ENCODE data around the gene SEPTIN6. TPM values are rescaled to one million over a fixed set of nuclear protein-coding genes. Genes with fewer than 3 reads are reported as not detected.

The SEPTIN6 gene
- total RNA-seq: 5.6 TPM
- long read RNA-seq, full-length matches to known transcripts: 18 of 21 reads
- long read RNA-seq, partial matches to known transcripts: 1 of 21 reads
- long read RNA-seq, other reads (novel, unspliced or antisense): 2 of 21 reads

DNA sequence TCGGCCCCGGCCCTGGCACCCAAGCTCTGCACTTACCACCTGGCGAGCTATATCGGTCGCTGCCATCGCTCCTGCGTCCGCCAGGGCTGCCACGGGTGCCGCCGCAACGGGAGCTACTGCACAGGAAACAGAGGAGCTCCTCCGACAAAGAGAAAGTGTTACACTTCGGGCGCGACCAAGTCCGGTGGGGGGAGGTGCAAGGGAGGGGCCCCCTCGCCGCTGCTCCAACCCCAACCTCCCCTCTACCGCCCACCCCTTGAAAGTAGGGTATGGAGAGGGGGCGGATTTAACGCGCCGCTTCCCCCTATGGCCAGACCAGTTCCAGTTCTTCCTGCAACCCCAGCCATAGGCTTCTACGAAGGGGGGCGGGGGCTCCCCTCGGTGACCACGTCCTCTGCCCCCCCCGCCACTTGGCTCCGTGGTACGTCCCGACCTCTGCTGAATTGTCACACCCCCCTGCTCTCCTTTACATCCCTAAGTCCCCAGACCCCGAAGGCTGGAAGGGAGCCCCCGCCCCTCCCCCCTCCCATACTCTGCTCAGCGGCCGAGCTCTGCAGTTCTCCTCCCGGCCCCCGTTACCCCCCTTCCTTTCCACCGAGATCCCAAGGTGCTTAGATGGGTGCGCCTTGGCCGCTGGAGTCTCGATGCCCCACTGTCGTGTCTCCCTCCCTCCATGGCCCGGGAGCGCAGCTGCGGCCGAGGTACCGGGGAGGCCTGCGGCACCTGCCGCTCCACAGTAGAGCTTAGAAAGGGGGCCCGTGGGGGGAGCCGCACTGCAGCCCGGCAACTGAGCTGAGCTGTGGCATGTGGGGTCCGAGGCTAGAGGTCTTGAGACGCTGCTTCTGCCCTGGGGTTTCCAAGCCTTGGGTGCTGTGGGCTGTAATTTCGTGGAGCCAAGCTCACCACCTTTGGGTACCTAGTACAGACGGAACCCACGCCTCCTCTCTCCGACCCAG, at the start of gene SEPTIN6:
TSS of gene SEPTIN6 (minus strand) at position 129 of the 956 bp plus-strand sequence. CDS start at position 66, 63 bp downstream.
- TF ChIP-seq, protein P1, sequence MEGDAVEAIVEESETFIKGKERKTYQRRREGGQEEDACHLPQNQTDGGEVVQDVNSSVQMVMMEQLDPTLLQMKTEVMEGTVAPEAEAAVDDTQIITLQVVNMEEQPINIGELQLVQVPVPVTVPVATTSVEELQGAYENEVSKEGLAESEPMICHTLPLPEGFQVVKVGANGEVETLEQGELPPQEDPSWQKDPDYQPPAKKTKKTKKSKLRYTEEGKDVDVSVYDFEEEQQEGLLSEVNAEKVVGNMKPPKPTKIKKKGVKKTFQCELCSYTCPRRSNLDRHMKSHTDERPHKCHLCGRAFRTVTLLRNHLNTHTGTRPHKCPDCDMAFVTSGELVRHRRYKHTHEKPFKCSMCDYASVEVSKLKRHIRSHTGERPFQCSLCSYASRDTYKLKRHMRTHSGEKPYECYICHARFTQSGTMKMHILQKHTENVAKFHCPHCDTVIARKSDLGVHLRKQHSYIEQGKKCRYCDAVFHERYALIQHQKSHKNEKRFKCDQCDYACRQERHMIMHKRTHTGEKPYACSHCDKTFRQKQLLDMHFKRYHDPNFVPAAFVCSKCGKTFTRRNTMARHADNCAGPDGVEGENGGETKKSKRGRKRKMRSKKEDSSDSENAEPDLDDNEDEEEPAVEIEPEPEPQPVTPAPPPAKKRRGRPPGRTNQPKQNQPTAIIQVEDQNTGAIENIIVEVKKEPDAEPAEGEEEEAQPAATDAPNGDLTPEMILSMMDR (IDR thresholded peaks at IDR 0.05; ENCODE audit: borderline replicate concordance): peak; percentile 22
- Histone ChIP-seq H3K4me3 (peak within 1 kb of the TSS; percentile 81), H3K36me3 (no peaks in the 10 kb centered on the region), H3K9me3 (replicated peaks) (no peaks in the 10 kb centered on the region), H3K27me3 (ENCODE audit: low read depth) (no peaks in the 10 kb centered on the region), H3K4me1 (no peaks in the 10 kb centered on the region), H3K27ac (replicated peaks) (peak within 1 kb of the TSS; percentile 76)
- intact Hi-C loops (cut with micrococcal nuclease): no loop called here
- peak; percentile 62 for DNase-seq

DNA sequence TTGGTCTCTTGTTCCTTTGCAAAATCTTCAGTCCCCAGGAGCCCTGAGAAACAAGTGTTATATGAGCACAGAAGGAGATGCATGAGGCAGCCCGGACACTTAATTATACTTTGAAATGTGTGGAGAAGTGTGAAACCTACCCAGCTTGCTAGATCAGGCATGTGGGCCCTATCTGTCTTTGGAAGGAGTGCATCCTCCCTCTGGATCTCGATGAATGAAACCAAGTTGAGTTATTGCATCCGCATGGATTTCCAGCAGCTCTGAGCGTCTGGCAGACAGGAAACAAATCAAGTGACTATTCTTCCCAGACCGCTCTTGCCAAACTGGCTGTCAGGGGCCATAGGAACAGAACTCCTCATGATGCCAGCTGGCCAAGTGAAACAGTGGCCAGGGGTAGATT, 45.8 kb upstream of the SEPTIN6 start:
- intact Hi-C loops (cut with micrococcal nuclease): no loop called here
- Histone ChIP-seq H3K27ac (replicated peaks) (no peak overlapping the region), H3K4me3 (no peak overlapping the region), H3K27me3 (ENCODE audit: low read depth) (no peaks in the 10 kb centered on the region), H3K36me3 (no peaks in the 10 kb centered on the region), H3K9me3 (replicated peaks) (no peaks in the 10 kb centered on the region), H3K4me1 (peaks cover 6% of the 10 kb centered on the region)
- DNase-seq: no peak
- TF ChIP-seq, protein P1 (IDR thresholded peaks at IDR 0.05; ENCODE audit: borderline replicate concordance): no peak

DNA sequence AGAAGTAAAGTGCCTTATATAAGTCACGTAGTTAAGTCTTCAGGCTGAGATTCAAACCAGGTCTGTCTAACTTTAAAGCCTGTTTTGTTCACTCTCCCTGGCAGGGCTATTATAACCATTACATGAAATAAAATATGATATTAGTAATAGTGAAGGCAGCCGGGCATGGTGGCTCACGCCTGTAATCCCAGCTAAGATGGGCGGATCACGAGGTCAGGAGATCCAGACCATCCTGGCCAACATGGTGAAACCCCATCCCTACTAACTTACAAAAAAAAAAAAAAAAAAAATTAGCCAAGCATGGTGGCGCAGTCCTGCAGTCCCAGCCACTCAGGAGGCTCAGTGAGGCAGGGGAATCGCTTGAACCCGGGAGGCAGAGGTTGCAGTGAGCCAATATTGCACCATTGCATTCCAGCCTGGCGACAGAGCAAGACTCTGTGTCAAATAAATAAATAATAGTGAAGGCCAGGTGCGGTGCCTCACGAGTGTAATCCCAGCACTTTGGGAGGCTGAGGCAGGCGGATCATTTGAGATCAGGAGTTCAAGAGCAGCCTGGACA, 43.3 kb upstream of the SEPTIN6 start:
- TF ChIP-seq, protein P1 (IDR thresholded peaks at IDR 0.05; ENCODE audit: borderline replicate concordance): no peak
- no peak overlapping the region for H3K27ac ChIP-seq (replicated peaks)
- intact Hi-C loops (cut with micrococcal nuclease): no loop called here
- H3K4me3 ChIP-seq: no peak overlapping the region
- H3K9me3 ChIP-seq (replicated peaks): no peaks in the 10 kb centered on the region
- DNase-seq: no peak
- no peaks in the 10 kb centered on the region for H3K27me3 ChIP-seq (ENCODE audit: low read depth)
- no peaks in the 10 kb centered on the region for H3K36me3 ChIP-seq
- peaks cover 6% of the 10 kb centered on the region for H3K4me1 ChIP-seq

DNA sequence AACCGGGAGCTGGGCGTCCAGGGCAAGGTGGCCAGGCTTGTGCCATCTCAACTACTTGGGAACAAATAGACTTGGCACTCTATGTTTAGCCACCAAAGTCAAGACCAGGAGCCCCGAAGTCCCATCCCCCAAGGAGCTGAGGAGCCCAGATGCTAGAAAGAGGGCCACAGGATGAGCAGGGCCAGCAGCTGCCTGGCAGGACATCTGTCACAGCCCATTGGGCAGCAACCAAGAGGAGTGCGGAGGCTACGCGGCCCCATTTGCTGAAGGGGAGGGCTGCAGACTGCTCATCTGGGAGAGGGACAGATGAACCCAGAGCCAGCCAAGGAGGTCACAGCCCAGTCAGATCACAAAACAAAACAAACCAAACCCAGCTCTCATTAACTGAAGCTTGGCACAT, 42.5 kb upstream of the SEPTIN6 start:
- H3K27me3 ChIP-seq (ENCODE audit: low read depth): no peaks in the 10 kb centered on the region
- intact Hi-C loops (cut with micrococcal nuclease): no loop called here
- no peak for DNase-seq
- no peaks in the 10 kb centered on the region for H3K36me3 ChIP-seq
- H3K4me3 ChIP-seq: no peak overlapping the region
- H3K27ac ChIP-seq (replicated peaks): peak overlapping the region; percentile 55
- TF ChIP-seq, protein P1 (IDR thresholded peaks at IDR 0.05; ENCODE audit: borderline replicate concordance): no peak
- no peaks in the 10 kb centered on the region for H3K9me3 ChIP-seq (replicated peaks)
- H3K4me1 ChIP-seq: peaks cover 6% of the 10 kb centered on the region

DNA sequence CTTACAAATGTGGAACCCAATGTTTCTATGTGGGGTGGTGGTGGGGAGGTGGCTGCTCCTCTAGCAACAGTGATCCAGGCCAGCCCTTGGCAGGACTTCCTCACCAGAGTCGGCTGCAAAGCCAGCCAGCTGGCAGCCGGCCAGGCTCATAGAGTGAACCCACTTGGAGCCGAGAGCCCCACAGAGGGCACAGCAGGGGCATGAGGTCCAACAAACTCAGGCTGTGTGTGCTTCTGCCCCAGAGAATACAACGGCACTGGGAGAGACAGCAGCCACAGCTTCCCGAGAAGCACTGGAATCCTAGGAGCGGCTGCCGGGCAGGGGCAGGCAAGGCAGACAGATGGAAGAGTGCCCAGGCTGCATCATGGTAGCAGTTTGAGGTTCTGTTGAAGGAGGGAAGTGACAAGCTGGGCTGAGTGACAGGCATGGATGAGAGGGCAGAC, 42.0 kb upstream of the SEPTIN6 start:
- H3K36me3 ChIP-seq: no peaks in the 10 kb centered on the region
- intact Hi-C loops (cut with micrococcal nuclease): no loop called here
- no peak overlapping the region for H3K4me3 ChIP-seq
- H3K4me1 ChIP-seq: peaks cover 6% of the 10 kb centered on the region
- H3K9me3 ChIP-seq (replicated peaks): no peaks in the 10 kb centered on the region
- peak; percentile 66 for DNase-seq
- peak overlapping the region; percentile 55 for H3K27ac ChIP-seq (replicated peaks)
- H3K27me3 ChIP-seq (ENCODE audit: low read depth): no peaks in the 10 kb centered on the region
- TF ChIP-seq, protein P1 (IDR thresholded peaks at IDR 0.05; ENCODE audit: borderline replicate concordance): no peak
